Measurements from ENCODE around the gene PLEKHO2. TPM values are rescaled to one million over a fixed set of nuclear protein-coding genes. Genes with fewer than 3 reads are reported as not detected.
A peak's percentile ranks its signal among the peaks of the same experiment; 100 is the strongest.

PLEKHO2 gene
- total RNA-seq, 1 donor from 2014 or later = 33.4 TPM

- Mint-ChIP-seq H3K36me3 (ENCODE audit: low read depth, unreplicated experiment) (peaks cover 3% of the 10 kb centered on the region), H3K4me3 (ENCODE audit: unreplicated experiment) (peak overlapping the region; percentile 35), H3K27me3 (ENCODE audit: unreplicated experiment) (peaks cover 10% of the 10 kb centered on the region), H3K27ac (ENCODE audit: unreplicated experiment) (peak overlapping the region; percentile 34), H3K4me1 (ENCODE audit: unreplicated experiment) (peaks cover 23% of the 10 kb centered on the region), H3K9me3 (ENCODE audit: unreplicated experiment) (no peaks in the 10 kb centered on the region)
- no peak for TF ChIP-seq CTCF (IDR thresholded peaks at IDR 0.05; ENCODE audit: unreplicated experiment)
- DNase-seq (ENCODE audit: low spot score) = no peak
These were observed 5.6 kb upstream of the PLEKHO2 start for GRCh38 chr15:64836023-64836536.

GRCh38 chr15:64837502-64837901 is 4.2 kb upstream of the PLEKHO2 start:
- no peak for DNase-seq (ENCODE audit: low spot score)
- H3K27me3 Mint-ChIP-seq (ENCODE audit: unreplicated experiment) = peaks cover 15% of the 10 kb centered on the region
- H3K27ac Mint-ChIP-seq (ENCODE audit: unreplicated experiment) = no peak overlapping the region
- no peak for TF ChIP-seq CTCF (IDR thresholded peaks at IDR 0.05; ENCODE audit: unreplicated experiment)
- H3K9me3 Mint-ChIP-seq (ENCODE audit: unreplicated experiment) = no peaks in the 10 kb centered on the region
- peaks cover 8% of the 10 kb centered on the region for H3K36me3 Mint-ChIP-seq (ENCODE audit: low read depth, unreplicated experiment)
- no peak overlapping the region for H3K4me3 Mint-ChIP-seq (ENCODE audit: unreplicated experiment)
- peaks cover 28% of the 10 kb centered on the region for H3K4me1 Mint-ChIP-seq (ENCODE audit: unreplicated experiment)

GRCh38 chr15:64841060-64841343 is 713 bp upstream of the PLEKHO2 start:
- H3K36me3 Mint-ChIP-seq (ENCODE audit: low read depth, unreplicated experiment) = peaks cover 13% of the 10 kb centered on the region
- H3K4me3 Mint-ChIP-seq (ENCODE audit: unreplicated experiment) = peak overlapping the region; percentile 83
- no peak for DNase-seq (ENCODE audit: low spot score)
- peaks cover 24% of the 10 kb centered on the region for H3K27me3 Mint-ChIP-seq (ENCODE audit: unreplicated experiment)
- no peak for TF ChIP-seq CTCF (IDR thresholded peaks at IDR 0.05; ENCODE audit: unreplicated experiment)
- H3K9me3 Mint-ChIP-seq (ENCODE audit: unreplicated experiment) = no peaks in the 10 kb centered on the region
- H3K4me1 Mint-ChIP-seq (ENCODE audit: unreplicated experiment) = peaks cover 49% of the 10 kb centered on the region
- peak overlapping the region; percentile 74 for H3K27ac Mint-ChIP-seq (ENCODE audit: unreplicated experiment)

- peak overlapping the region; percentile 100 for H3K4me3 Mint-ChIP-seq (ENCODE audit: unreplicated experiment)
- H3K27me3 Mint-ChIP-seq (ENCODE audit: unreplicated experiment) = peaks cover 24% of the 10 kb centered on the region
These were observed 603 bp downstream of the PLEKHO2 start for GRCh38 chr15:64842096-64842939.

More at GRCh38 chr15:64842096-64842939, 603 bp downstream of the PLEKHO2 start:
- peak overlapping the region; percentile 86 for H3K27ac Mint-ChIP-seq (ENCODE audit: unreplicated experiment)
- peaks cover 13% of the 10 kb centered on the region for H3K36me3 Mint-ChIP-seq (ENCODE audit: low read depth, unreplicated experiment)
- H3K9me3 Mint-ChIP-seq (ENCODE audit: unreplicated experiment) = no peaks in the 10 kb centered on the region
- H3K4me1 Mint-ChIP-seq (ENCODE audit: unreplicated experiment) = peaks cover 48% of the 10 kb centered on the region
- peak; percentile 24 for DNase-seq (ENCODE audit: low spot score)
- no peak for TF ChIP-seq CTCF (IDR thresholded peaks at IDR 0.05; ENCODE audit: unreplicated experiment)
